GM19328 (cell line): ENCODE results near the gene MTARC1.

Experiments used
- ATAC-seq: cut with Tn5 transposase; IDR thresholded peaks from one replicate; pipeline ENCODE4 v1.9.1; 2021; ENCODE audit warnings: mild to moderate bottlenecking, moderate library complexity; ENCODE audit not compliant: unreplicated experiment

Gene MTARC1

GRCh38 chr1:220786337-220787068 is at the start of gene MTARC1:
Gene MTARC1 (plus strand): TSS chr1:220786913. CDS start chr1:220786945, 32 bp downstream.
- peak; percentile 48 for ATAC-seq

GRCh38 chr1:220741349-220741748 is 45.4 kb upstream of the MTARC1 start:
- ATAC-seq, result no peak

GRCh38 chr1:220741825-220742224 is 44.9 kb upstream of the MTARC1 start:
- no peak for ATAC-seq

GRCh38 chr1:220742520-220742919 is 44.2 kb upstream of the MTARC1 start:
- no peak for ATAC-seq

- no peak for ATAC-seq
Observed at GRCh38 chr1:220746851-220747250, 39.9 kb upstream of the MTARC1 start.

- no peak for ATAC-seq
Observed at GRCh38 chr1:220747437-220748088, 39.1 kb upstream of the MTARC1 start.

GRCh38 chr1:220748089-220748934 is 38.4 kb upstream of the MTARC1 start, which contains the start of gene MTARC2:
Gene MTARC2 (plus strand): TSS chr1:220748322. CDS start chr1:220748532, 210 bp downstream.
- peak; percentile 72 for ATAC-seq

- ATAC-seq, result no peak
Observed at GRCh38 chr1:220748936-220749335, 37.8 kb upstream of the MTARC1 start.

GRCh38 chr1:220750131-220750515 is 36.6 kb upstream of the MTARC1 start:
- ATAC-seq, result no peak

GRCh38 chr1:220751111-220751510 is 35.6 kb upstream of the MTARC1 start:
- no peak for ATAC-seq

GRCh38 chr1:220754212-220754917 is 32.3 kb upstream of the MTARC1 start:
- no peak for ATAC-seq

GRCh38 chr1:220754918-220755295 is 31.8 kb upstream of the MTARC1 start:
- no peak for ATAC-seq

GRCh38 chr1:220755309-220755708 is 31.4 kb upstream of the MTARC1 start:
- ATAC-seq, result no peak

- no peak for ATAC-seq
Observed at GRCh38 chr1:220757441-220757840, 29.3 kb upstream of the MTARC1 start.

- ATAC-seq, result no peak
Observed at GRCh38 chr1:220759147-220759546, 27.6 kb upstream of the MTARC1 start.

GRCh38 chr1:220761688-220762427 is 24.9 kb upstream of the MTARC1 start:
- no peak for ATAC-seq

- no peak for ATAC-seq
Observed at GRCh38 chr1:220764757-220765156, 22.0 kb upstream of the MTARC1 start.

- no peak for ATAC-seq
Observed at GRCh38 chr1:220767312-220768125, 19.2 kb upstream of the MTARC1 start.

GRCh38 chr1:220768126-220768601 is 18.5 kb upstream of the MTARC1 start:
- no peak for ATAC-seq
